Endothelial cell of umbilical vein (primary cell): ENCODE measurements around the gene SLC1A4. TPM values are rescaled to one million over a fixed set of nuclear protein-coding genes. Genes with fewer than 3 reads are reported as not detected.

ENCODE experiments used
- BruUV-seq: library from RNA; stranded (reverse); fragments of 400-500 nt; replicated peaks from 2 replicates; lab custom pipeline; 2021; lab: Mats Ljungman, UMichigan
- CTCF ChIA-PET: fragments of 300-600, 350-600 bp; sonication (Branson Sonifier 250); formaldehyde crosslinking; loops from one replicate; lab custom pipeline; 2021; ENCODE audit warnings: antibody characterized with exemption, inconsistent platforms; lab: Charles Lee
- POLR2A ChIA-PET: fragments of 300-600, 350-600 bp; sonication (Branson Sonifier 250); formaldehyde crosslinking; loops from one replicate; lab custom pipeline; 2021; ENCODE audit warnings: antibody characterized with exemption, inconsistent platforms; lab: Charles Lee
- DNase-seq: peaks from one replicate; pipeline ENCODE4 v3.0.0-alpha.2; 2011; ENCODE audit warnings: low read depth, low spot score
- FAIRE-seq: peaks from 2 replicates; lab custom pipeline; 2011; peaks lifted over from hg19 to GRCh38; lab: Jason Lieb, UNC
- H2AFZ ChIP-seq: 2 replicates; pipeline ENCODE4 v1.6.0; 2012; ENCODE audit warnings: low read depth, low read length, control low read depth, inconsistent platforms
- H3K27ac ChIP-seq: 2 replicates; pipeline ENCODE4 v1.5.1; 2011; ENCODE audit warnings: low read depth, mild to moderate bottlenecking, control low read depth, low read length, moderate library complexity; ENCODE audit not compliant: insufficient read depth
- H3K27me3 ChIP-seq, 2 experiments: 2 replicates each; pipeline versions ENCODE4 v1.6.0 to v1.6.1; 2011; ENCODE audit warnings: low read length in 2 of 2, mixed read lengths in 1 of 2; ENCODE audit not compliant: control insufficient read depth in 2 of 2, insufficient read depth in 2 of 2
- H3K36me3 ChIP-seq, 2 experiments: 2 replicates in 1 of 2; 3 replicates in 1 of 2; pipeline ENCODE4 v1.5.1; 2011; ENCODE audit warnings: low read length in 2 of 2, mild to moderate bottlenecking in 1 of 2, moderate library complexity in 1 of 2; ENCODE audit not compliant: control insufficient read depth in 2 of 2, insufficient read depth in 2 of 2; ENCODE audit errors: extremely low read depth in 1 of 2
- H3K4me1 ChIP-seq: 3 replicates; pipeline ENCODE4 v1.5.1; 2011; ENCODE audit warnings: mild to moderate bottlenecking, low read length; ENCODE audit not compliant: control insufficient read depth, insufficient read depth; ENCODE audit errors: extremely low read depth
- H3K4me2 ChIP-seq: 2 replicates; pipeline ENCODE4 v1.6.1; 2011; ENCODE audit warnings: low read length, control low read depth, mixed read lengths; ENCODE audit not compliant: insufficient read depth
- H3K4me3 ChIP-seq, 3 experiments: fragments of 200-600 bp in 1 of 3; sonication (generic), shearing (Covaris generic) in 1 of 3; replicated peaks in 1 of 3; 2 replicates each; pipeline ENCODE4 v1.5.1; 2011 to 2016; ENCODE audit warnings: control low read depth in 3 of 3, low read length in 3 of 3, mild to moderate bottlenecking in 2 of 3, inconsistent platforms in 1 of 3, low read depth in 1 of 3, moderate library complexity in 1 of 3; ENCODE audit not compliant: insufficient read depth in 1 of 3
- H3K79me2 ChIP-seq: 2 replicates; pipeline ENCODE4 v1.6.0; 2012; ENCODE audit warnings: low read length, inconsistent platforms; ENCODE audit not compliant: control insufficient read depth, insufficient read depth
- H3K9ac ChIP-seq: replicated peaks from 2 replicates; pipeline ENCODE3; 2011; ENCODE audit warnings: low read length, control low read depth; ENCODE audit not compliant: insufficient read depth; ENCODE audit errors: extremely low read depth
- H3K9me1 ChIP-seq: replicated peaks from 3 replicates; pipeline ENCODE4 v1.6.0; 2011; ENCODE audit warnings: mild to moderate bottlenecking, low read length; ENCODE audit not compliant: control insufficient read depth, insufficient read depth; ENCODE audit errors: extremely low read depth
- H3K9me3 ChIP-seq: replicated peaks from 2 replicates; pipeline ENCODE4 v1.5.1; 2012; ENCODE audit warnings: low read length, inconsistent platforms; ENCODE audit not compliant: control insufficient read depth, insufficient read depth
- H4K20me1 ChIP-seq: replicated peaks from 2 replicates; pipeline ENCODE3; 2011; ENCODE audit warnings: mild to moderate bottlenecking, low read length; ENCODE audit not compliant: control insufficient read depth, insufficient read depth; ENCODE audit errors: extremely low read depth
- EZH2 ChIP-seq: IDR thresholded peaks from 2 replicates; pipeline ENCODE4 v1.6.1; 2012; ENCODE audit warnings: borderline replicate concordance, low read depth, mild to moderate bottlenecking, moderate library complexity, low read length, inconsistent platforms; ENCODE audit not compliant: severe bottlenecking
- FOS ChIP-seq: IDR thresholded peaks from 2 replicates; pipeline ENCODE4 v1.6.1; 2011; ENCODE audit warnings: mild to moderate bottlenecking, low read length, moderate library complexity, borderline replicate concordance; ENCODE audit not compliant: insufficient read depth
- GATA2 ChIP-seq: IDR thresholded peaks from 2 replicates; pipeline ENCODE4 v1.7.0; 2011; ENCODE audit warnings: low read depth, mild to moderate bottlenecking, moderate library complexity, mixed read lengths, low read length; ENCODE audit not compliant: insufficient read length, insufficient read depth
- JUN ChIP-seq: IDR thresholded peaks from 2 replicates; pipeline ENCODE4 v1.6.1; 2011; ENCODE audit warnings: borderline replicate concordance, low read depth; ENCODE audit not compliant: insufficient read length, insufficient read depth
- MYC ChIP-seq: IDR thresholded peaks from one replicate; pipeline ENCODE4 v1.6.1; 2011; ENCODE audit warnings: mild to moderate bottlenecking, low read depth, low read length
- POLR2A ChIP-seq: IDR thresholded peaks from 2 replicates; pipeline ENCODE4 v1.6.1; 2012; ENCODE audit warnings: low read depth, mild to moderate bottlenecking, control low read depth, low read length
- POLR2AphosphoS5 ChIP-seq: IDR thresholded peaks from 2 replicates; pipeline ENCODE4 v1.6.1; 2012; ENCODE audit warnings: low read depth, mild to moderate bottlenecking, control low read depth, low read length, moderate library complexity; ENCODE audit not compliant: insufficient read depth
- dilution Hi-C: fragments of 300-500 bp; cut with MboI; formaldehyde crosslinking; loops from one replicate; pipeline ENCODE4 v1.15.0; 2019; ENCODE audit warnings: low sequenced_read_pairs; ENCODE audit not compliant: extremely low pct_ligation_motif_present
- intact Hi-C: fragments of 100-400 bp; cut with micrococcal nuclease; formaldehyde crosslinking; loops from one replicate; pipeline ENCODE4 v1.10.0; 2022
- polyA plus RNA-seq, 4 experiments: library from polyadenylated mRNA; depleted of rRNA in 3 of 4; stranded (reverse) in 3 of 4; unstranded in 1 of 4; fragments of >200 nt; gene quantifications; 2 replicates each; pipeline versions ENCODE4 v1.2.1 to v1.2.3, GENCODE V29; 2011 to 2012; ENCODE audit warnings: missing spikeins in 1 of 4
- total RNA-seq: library from RNA; stranded (reverse); gene quantifications from 2 replicates; pipeline ENCODE4 v1.2.3, GENCODE V29; 2021
- TF ChIP-seq, protein P1 (sequence below): IDR thresholded peaks from 2 replicates; pipeline ENCODE4 v1.6.1; 2011; ENCODE audit not compliant: insufficient read depth, insufficient read length
- TF ChIP-seq, protein P2 (sequence below), 2 donors: IDR thresholded peaks; 1 replicate in 1 of 2; 2 replicates in 1 of 2; pipeline ENCODE4 v1.5.1; 2011; ENCODE audit warnings: low read length in 2 of 2, mild to moderate bottlenecking in 2 of 2, moderate library complexity in 2 of 2, control low read depth in 1 of 2, inconsistent platforms in 1 of 2, low read depth in 1 of 2; ENCODE audit not compliant: insufficient read depth in 1 of 2; ENCODE audit errors: extremely low read depth in 1 of 2

The SLC1A4 gene
- total and polyA plus RNA-seq, 2 donors (not counting 3 experiments of a cell fraction or from before 2014, with no cell fraction given) = 9.9 to 13.9 TPM

DNA sequence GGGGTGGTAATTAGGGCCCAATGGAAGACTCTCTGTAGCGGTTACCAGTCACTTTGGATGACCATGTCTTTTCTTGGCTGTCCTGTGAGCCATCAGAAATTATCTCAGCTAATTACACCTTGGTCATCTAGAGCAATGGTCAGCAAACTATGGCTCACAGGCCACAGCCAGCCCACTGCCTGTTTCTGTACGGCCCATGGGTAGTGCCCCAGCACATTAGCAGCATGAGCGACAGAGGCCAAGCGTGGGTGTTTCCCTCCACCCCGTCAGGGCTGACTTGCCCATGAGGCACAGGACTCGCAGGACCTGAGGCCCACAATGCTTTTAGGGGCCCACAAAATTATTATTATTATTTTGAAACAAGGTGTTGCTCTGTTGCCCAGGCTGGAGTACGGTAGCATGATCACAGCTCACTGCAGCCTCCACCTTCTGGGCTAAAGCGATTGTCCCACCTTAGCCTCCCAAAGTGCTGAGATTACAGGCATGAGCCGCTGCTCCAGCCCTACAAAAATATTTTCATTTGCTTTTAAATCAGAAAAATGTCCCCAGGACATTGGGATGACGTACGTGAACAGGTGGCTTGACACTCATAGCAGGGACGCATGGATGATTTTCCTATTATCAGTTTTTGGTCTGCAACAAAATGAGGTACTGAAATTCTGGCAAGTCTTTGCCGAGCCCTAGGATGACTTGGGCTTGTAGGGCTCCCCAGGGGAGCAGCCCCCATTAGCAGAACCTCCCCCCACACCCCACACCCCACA, 37.7 kb downstream of the SLC1A4 start:
- H3K4me3 ChIP-seq = no peak overlapping the region
- no peak for DNase-seq
- H3K79me2 ChIP-seq = no peaks in the 10 kb centered on the region
- FAIRE-seq = no peak
- CTCF ChIA-PET = interaction anchor here (1.4 kb wide), 1 partner anchor 109 kb away, joined by 7 read pairs; no protein-coding TSS in a partner anchor
- POLR2A ChIA-PET = no interaction called here
- H3K9me3 ChIP-seq = no peaks in the 10 kb centered on the region
- H3K9me1 ChIP-seq = no peaks in the 10 kb centered on the region
- no peak overlapping the region for H3K4me2 ChIP-seq
- no TSS peak for BruUV-seq
- no peak for TF ChIP-seq EZH2
- TF ChIP-seq JUN = no peak
- TF ChIP-seq POLR2A = no peak
- TF ChIP-seq, protein P1, sequence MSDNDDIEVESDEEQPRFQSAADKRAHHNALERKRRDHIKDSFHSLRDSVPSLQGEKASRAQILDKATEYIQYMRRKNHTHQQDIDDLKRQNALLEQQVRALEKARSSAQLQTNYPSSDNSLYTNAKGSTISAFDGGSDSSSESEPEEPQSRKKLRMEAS = no peak
- TF ChIP-seq POLR2AphosphoS5 = no peak
- TF ChIP-seq, protein P2, sequence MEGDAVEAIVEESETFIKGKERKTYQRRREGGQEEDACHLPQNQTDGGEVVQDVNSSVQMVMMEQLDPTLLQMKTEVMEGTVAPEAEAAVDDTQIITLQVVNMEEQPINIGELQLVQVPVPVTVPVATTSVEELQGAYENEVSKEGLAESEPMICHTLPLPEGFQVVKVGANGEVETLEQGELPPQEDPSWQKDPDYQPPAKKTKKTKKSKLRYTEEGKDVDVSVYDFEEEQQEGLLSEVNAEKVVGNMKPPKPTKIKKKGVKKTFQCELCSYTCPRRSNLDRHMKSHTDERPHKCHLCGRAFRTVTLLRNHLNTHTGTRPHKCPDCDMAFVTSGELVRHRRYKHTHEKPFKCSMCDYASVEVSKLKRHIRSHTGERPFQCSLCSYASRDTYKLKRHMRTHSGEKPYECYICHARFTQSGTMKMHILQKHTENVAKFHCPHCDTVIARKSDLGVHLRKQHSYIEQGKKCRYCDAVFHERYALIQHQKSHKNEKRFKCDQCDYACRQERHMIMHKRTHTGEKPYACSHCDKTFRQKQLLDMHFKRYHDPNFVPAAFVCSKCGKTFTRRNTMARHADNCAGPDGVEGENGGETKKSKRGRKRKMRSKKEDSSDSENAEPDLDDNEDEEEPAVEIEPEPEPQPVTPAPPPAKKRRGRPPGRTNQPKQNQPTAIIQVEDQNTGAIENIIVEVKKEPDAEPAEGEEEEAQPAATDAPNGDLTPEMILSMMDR (IDR thresholded peaks at IDR 0.05; ENCODE audit: extremely low read depth in 1 of 2, insufficient read depth in 1 of 2, low read depth in 1 of 2, low read length in 2 of 2) = no peak
- TF ChIP-seq MYC = no peak
- no peak for TF ChIP-seq FOS
- no peak for TF ChIP-seq GATA2
- intact Hi-C loops = no loop called here
- H4K20me1 ChIP-seq = no peaks in the 10 kb centered on the region
- H3K4me1 ChIP-seq = peaks cover under 1% of the 10 kb centered on the region
- dilution Hi-C loops = no loop called here
- H3K27ac ChIP-seq = no peak overlapping the region
- H2AFZ ChIP-seq = no peak overlapping the region
- no peaks in the 10 kb centered on the region for H3K36me3 ChIP-seq
- no peaks in the 10 kb centered on the region for H3K27me3 ChIP-seq
- no peak overlapping the region for H3K9ac ChIP-seq
